C4-2B (cell line): ENCODE results near the gene PIGR.

Experiments
- ZFX ChIP-seq: fragments of 450-650 bp; IDR thresholded peaks from 2 replicates; pipeline ENCODE4 v1.6.1; 2017
- TF ChIP-seq, protein P1 (sequence below): fragments of 450-650 bp; conservative IDR thresholded peaks from 2 replicates; pipeline ENCODE4 v1.5.1; 2017; ENCODE audit warnings: mild to moderate bottlenecking

DNA sequence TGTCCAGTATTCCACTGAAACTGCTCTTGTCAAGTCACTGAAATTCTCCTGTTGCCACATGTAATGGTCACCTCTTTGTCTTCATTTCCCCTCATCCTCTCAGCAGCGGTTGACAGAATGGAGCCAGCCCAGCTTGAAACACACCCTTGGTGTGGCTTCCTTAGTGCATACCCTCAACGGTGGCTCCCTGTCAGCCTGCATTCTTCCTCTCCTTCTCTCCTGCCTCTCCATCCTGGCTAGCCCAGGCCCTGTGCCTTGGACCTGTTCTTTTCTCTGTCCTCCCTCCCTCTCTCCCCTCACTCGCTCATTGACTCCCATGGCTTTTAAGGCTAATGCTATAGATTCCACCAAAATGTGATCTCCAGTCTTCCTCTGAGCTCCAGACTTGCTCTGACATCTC is 28.2 kb downstream of the PIGR start:
- TF ChIP-seq, protein P1, sequence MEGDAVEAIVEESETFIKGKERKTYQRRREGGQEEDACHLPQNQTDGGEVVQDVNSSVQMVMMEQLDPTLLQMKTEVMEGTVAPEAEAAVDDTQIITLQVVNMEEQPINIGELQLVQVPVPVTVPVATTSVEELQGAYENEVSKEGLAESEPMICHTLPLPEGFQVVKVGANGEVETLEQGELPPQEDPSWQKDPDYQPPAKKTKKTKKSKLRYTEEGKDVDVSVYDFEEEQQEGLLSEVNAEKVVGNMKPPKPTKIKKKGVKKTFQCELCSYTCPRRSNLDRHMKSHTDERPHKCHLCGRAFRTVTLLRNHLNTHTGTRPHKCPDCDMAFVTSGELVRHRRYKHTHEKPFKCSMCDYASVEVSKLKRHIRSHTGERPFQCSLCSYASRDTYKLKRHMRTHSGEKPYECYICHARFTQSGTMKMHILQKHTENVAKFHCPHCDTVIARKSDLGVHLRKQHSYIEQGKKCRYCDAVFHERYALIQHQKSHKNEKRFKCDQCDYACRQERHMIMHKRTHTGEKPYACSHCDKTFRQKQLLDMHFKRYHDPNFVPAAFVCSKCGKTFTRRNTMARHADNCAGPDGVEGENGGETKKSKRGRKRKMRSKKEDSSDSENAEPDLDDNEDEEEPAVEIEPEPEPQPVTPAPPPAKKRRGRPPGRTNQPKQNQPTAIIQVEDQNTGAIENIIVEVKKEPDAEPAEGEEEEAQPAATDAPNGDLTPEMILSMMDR = no peak
- no peak for TF ChIP-seq ZFX
